Subcutaneous adipose tissue (tissue), 4 donors: Measurements from ENCODE around the gene CDH22. TPM values are rescaled to one million over a fixed set of nuclear protein-coding genes. Genes with fewer than 3 reads are reported as not detected.

Experiments
- total RNA-seq, 4 donors: library from RNA; depleted of rRNA; stranded (reverse); fragments of >200 nt; gene quantifications; one replicate each; pipeline ENCODE4 v1.1.0, GENCODE V29; 2016
- TF ChIP-seq, protein P1 (sequence below): fragments of 450-650 bp; IDR thresholded peaks from one replicate; pipeline ENCODE4 v1.5.1; 2016; ENCODE audit warnings: low read depth, mild to moderate bottlenecking, control low read depth, antibody characterized with exemption, moderate library complexity

Gene CDH22
- total RNA-seq, 4 donors from 2014 or later, result not detected

DNA sequence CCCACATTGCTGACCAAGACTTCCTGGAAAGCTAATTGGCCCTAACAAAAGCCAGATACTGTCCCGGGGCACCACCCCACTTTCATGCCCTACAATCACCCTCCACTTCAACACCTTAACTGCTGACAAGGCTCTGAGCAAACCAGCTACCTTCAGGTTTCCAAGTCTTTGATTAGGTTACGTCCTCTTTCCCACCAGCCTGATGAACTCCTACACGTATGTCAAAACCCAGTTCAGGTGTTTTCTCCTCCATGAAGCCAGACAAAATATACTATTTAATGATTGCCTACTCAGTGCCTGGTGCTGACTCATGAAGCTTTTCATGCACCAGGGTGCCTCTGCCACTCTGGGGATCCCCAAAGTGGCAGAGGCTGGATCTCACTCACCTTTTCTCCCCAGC is 58.6 kb downstream of the CDH22 start:
- TF ChIP-seq, protein P1, sequence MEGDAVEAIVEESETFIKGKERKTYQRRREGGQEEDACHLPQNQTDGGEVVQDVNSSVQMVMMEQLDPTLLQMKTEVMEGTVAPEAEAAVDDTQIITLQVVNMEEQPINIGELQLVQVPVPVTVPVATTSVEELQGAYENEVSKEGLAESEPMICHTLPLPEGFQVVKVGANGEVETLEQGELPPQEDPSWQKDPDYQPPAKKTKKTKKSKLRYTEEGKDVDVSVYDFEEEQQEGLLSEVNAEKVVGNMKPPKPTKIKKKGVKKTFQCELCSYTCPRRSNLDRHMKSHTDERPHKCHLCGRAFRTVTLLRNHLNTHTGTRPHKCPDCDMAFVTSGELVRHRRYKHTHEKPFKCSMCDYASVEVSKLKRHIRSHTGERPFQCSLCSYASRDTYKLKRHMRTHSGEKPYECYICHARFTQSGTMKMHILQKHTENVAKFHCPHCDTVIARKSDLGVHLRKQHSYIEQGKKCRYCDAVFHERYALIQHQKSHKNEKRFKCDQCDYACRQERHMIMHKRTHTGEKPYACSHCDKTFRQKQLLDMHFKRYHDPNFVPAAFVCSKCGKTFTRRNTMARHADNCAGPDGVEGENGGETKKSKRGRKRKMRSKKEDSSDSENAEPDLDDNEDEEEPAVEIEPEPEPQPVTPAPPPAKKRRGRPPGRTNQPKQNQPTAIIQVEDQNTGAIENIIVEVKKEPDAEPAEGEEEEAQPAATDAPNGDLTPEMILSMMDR, result no peak

DNA sequence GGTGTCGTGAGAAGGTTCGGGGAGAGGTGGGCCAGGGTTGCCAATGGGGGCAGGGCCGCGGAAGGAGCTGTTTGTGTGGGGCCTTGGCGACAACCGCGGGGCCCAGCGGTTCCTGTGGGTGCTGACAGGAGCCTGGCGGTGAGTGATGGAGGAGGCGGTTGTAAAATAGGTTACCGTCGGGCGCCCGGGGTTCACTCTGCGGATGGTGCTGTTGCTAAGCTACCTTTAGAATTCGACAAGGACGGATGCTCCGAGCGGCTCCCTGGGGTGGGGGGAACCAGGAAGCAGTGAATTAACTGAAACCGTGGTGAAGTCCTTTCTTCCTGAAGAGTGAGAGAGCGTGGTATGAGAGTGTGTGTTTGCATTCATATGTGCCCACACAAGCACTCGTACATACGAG is 61.7 kb downstream of the CDH22 start:
- TF ChIP-seq, protein P1, result no peak

DNA sequence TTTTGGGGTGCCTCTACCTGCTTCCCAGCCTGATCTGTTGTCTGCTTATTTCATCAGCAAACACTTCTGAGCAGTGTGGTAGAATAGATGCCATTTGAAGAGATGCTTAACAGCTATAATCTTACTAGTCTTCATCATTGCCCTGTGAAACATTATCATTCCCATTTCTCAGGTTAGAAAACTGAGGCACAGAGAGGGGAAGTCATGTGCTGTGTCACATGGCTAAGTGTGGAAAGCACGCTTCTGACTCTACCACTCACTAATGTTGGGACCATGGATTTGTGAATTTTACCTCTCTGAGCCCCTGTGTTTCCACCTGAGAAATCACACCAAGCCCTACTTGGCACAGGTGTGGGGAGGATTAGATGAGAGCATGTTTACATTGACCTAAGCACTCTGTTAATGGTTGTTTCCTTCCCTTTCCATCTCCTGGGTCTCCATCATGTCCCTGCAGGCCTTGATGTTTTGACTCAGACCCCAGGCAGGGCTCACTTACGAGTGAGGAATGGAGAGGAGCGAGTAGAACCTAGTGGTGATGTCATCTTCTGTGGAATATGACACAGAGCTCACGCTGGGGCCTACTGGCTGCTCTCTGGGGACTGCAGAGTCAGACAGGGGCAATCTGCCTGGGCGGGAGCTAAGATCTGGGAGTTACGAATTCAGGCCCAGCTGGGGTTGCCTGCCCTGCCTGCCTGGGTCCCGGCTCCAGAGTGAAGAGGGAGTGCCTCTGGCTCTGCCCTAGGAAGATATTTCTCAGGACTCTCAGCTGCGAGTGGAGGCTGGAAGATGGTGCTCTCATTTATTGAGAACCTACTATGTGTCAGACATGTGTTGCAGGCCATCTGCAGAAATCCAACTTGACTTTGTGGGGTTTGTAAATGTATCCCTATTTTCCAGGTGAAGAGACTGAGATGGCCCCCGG is 64.3 kb downstream of the CDH22 start:
- TF ChIP-seq, protein P1, result no peak

DNA sequence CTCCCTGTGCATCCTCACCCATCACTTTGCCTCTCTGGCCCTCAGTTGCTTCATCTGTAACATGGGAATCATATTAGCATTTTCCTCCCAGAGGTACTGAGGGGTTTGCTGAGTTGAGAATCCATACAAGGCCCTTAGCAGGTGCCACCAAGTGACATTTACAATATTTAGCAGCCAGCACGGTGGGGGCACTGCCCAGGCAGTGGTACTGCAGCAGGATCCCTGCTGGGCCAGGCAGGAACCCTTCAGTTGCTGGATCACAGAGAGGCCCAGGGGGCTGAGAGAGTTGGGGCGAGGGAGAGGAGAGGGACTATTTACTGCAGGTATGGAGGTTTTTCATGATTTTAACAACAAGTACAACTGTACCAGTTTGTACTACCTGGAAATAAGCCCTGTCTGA is 65.9 kb downstream of the CDH22 start:
- TF ChIP-seq, protein P1, result no peak

DNA sequence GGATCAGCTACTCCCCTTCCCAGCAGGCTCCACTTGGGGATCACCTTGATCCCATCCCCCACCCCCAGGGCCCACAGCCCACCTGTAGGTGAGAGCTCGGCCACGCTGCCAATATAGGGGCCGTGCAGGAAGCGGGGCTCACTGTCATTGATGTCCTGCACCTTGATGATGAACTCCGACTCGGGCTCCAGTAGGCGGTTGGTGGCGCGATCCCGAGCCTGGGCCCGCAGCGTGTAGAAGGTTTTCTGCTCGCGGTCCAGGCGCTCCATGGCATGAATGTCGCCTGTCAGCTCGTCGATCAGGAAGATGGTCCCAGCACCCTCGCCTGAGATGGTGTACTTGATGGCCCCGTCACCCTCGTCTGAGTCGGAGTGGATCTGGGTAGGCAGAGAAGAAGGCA is 67.4 kb downstream of the CDH22 start:
- TF ChIP-seq, protein P1, result no peak

DNA sequence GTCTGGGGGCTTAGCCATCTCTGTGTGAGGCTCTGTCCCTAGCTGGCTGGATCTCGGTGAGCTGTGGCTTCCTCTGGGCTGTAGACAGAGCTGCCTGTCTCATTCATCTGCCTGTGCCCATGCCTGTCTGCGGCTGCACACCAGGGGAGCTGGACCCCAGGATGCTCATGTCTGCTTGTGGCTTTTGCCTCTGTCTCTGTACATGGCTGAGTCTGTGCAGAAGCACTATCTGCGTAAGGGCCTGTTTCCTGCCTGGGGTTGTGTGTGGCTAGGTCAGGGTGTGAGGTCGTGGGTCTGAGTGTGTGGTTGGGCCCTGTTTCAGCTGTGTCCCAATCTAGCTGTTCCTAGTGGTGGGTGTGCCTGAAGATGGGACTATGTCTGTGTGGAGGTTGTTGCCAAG is 68.2 kb downstream of the CDH22 start:
- TF ChIP-seq, protein P1, result no peak

DNA sequence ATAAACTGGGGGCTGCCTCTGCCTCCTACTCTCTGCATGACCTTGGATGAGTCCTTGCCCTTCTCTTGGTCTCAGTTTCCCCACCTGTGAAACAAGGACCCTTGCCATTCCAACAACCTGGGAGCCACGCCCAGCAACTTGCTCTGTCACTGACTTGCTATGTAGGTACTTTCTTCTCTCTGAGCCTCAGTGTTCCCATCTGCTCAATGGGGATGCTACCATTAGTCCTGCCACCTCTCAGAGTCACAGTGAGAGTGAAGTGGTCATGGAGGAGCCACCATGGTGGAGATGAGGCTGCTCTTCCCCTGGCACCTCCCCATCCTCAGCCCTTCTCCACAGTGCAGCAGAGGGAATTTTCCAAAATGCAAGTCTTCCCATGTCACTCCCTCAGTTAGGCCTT is 70.6 kb downstream of the CDH22 start:
- TF ChIP-seq, protein P1, result no peak
